ENCODE measurements around the gene ADAP1. TPM values are rescaled to one million over a fixed set of nuclear protein-coding genes. Genes with fewer than 3 reads are reported as not detected.

Gene ADAP1
- total RNA-seq, 2 donors from 2014 or later = 4.2 to 7.7 TPM

- no peak overlapping the region for H3K4me3 ChIP-seq
- no peak for DNase-seq (ENCODE audit: low spot score)
- no peaks in the 10 kb centered on the region for H3K27me3 ChIP-seq
- H3K27ac ChIP-seq = no peak overlapping the region
- TF ChIP-seq, protein P1, sequence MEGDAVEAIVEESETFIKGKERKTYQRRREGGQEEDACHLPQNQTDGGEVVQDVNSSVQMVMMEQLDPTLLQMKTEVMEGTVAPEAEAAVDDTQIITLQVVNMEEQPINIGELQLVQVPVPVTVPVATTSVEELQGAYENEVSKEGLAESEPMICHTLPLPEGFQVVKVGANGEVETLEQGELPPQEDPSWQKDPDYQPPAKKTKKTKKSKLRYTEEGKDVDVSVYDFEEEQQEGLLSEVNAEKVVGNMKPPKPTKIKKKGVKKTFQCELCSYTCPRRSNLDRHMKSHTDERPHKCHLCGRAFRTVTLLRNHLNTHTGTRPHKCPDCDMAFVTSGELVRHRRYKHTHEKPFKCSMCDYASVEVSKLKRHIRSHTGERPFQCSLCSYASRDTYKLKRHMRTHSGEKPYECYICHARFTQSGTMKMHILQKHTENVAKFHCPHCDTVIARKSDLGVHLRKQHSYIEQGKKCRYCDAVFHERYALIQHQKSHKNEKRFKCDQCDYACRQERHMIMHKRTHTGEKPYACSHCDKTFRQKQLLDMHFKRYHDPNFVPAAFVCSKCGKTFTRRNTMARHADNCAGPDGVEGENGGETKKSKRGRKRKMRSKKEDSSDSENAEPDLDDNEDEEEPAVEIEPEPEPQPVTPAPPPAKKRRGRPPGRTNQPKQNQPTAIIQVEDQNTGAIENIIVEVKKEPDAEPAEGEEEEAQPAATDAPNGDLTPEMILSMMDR (IDR thresholded peaks at IDR 0.05) = no peak
- H3K36me3 ChIP-seq = no peaks in the 10 kb centered on the region
- no peaks in the 10 kb centered on the region for H3K4me1 ChIP-seq
- H3K9me3 ChIP-seq = no peaks in the 10 kb centered on the region
Observed at GRCh38 chr7:939843-940242, 14.6 kb downstream of the ADAP1 start.

GRCh38 chr7:938546-939185 is 15.8 kb downstream of the ADAP1 start:
- H3K36me3 ChIP-seq = no peaks in the 10 kb centered on the region
- H3K4me3 ChIP-seq = no peak overlapping the region
- TF ChIP-seq, protein P1 (IDR thresholded peaks at IDR 0.05) = no peak
- H3K27ac ChIP-seq = no peak overlapping the region
- H3K9me3 ChIP-seq = no peaks in the 10 kb centered on the region
- no peaks in the 10 kb centered on the region for H3K27me3 ChIP-seq
- no peak for DNase-seq (ENCODE audit: low spot score)
- no peaks in the 10 kb centered on the region for H3K4me1 ChIP-seq

DNA sequence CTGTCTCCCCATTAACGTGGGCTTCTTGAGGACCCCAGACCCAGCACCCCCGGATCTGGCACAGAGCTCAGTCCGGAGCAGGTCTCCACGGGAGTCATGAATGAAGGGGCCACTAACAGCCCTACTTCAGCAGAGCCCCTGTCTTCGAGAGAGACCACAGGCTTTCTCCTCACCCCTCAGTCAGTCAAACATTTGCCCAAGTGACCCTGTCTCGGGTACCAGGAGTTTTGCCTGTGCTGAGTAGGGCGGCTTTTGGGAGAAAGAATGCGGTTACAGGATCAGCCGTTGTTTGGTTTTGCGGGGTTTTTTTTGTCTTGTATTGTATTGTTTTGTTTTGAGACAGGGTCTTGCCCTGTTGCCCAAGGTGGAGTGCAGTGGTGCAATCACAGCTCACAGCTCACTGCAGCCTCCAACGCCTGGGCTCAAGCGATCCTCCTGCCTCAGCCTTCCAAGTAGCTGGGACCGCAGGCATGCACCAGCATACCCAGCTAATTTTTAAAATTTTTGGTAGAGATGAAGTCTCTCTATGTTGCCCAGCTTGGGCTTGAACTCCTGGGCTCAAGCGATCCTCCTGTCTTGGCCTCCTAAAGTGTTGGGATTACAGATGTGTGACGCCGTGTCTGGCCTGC is 16.5 kb downstream of the ADAP1 start:
- H3K27ac ChIP-seq = no peak overlapping the region
- H3K36me3 ChIP-seq = no peaks in the 10 kb centered on the region
- no peaks in the 10 kb centered on the region for H3K4me1 ChIP-seq
- no peaks in the 10 kb centered on the region for H3K9me3 ChIP-seq
- no peak for DNase-seq (ENCODE audit: low spot score)
- no peaks in the 10 kb centered on the region for H3K27me3 ChIP-seq
- TF ChIP-seq, protein P1 (IDR thresholded peaks at IDR 0.05) = no peak
- no peak overlapping the region for H3K4me3 ChIP-seq

DNA sequence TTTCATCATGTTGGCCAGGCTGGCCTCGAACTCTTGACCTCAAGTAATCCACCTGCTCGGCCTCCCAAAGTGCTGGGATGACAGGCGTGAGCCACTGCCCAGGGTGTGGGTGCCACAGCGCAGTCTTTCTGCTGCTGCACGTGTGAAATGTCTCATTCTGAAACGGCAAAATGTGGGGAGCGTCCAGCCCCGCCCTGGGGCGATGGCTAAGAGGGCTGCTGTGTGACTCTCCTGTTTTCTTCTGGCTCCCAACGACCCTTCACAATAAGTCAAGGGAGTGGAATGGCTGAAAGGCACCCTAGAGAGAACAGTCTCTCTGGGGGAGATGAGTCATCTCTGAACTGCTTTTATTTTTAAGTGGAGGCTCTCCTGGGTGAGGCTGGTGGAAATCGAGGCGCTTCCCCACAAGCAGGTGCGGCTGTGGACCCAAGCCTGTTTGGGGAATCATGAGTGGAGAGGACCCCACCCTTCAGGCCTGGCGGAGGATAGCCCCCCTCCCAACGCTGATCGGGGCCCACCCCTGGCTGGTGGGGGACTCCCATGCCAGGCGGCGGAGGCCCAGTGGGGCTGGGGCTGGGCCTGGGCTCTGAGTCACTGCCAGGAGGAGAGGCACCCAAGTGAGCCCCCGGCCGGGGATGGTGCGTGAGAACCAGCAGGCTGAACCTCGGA is 18.0 kb downstream of the ADAP1 start:
- no peak for DNase-seq (ENCODE audit: low spot score)
- Histone ChIP-seq H3K4me1 (no peaks in the 10 kb centered on the region), H3K4me3 (no peak overlapping the region), H3K36me3 (no peaks in the 10 kb centered on the region), H3K9me3 (no peaks in the 10 kb centered on the region), H3K27ac (no peak overlapping the region), H3K27me3 (no peaks in the 10 kb centered on the region)
- TF ChIP-seq, protein P1 (IDR thresholded peaks at IDR 0.05) = no peak

DNA sequence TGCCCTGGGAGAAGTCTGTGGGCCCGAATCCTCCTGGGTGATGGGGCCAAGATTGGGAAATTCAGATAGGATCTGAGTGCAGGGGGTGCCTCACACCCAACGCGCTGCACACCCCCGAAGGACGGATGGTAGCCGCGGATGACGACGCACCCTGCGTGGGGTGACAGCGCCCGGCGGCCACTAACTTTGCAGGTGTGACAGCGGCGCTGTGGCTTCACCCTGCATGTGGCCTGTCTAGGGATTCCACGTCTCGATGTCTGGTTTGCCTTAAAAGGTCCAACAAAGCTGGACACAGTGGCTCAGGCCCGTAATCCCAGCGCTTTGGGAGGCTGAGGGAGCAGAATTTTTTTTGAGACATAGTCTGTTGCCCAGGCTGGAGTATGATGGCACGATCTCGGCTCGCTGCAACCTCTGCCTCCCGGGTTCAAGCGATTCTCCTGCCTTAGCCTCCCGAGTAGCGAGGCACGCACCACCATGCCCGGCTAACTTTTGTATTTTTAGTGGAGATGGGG is 18.6 kb downstream of the ADAP1 start:
- H3K4me3 ChIP-seq = no peak overlapping the region
- H3K27me3 ChIP-seq = no peaks in the 10 kb centered on the region
- DNase-seq (ENCODE audit: low spot score) = no peak
- TF ChIP-seq, protein P1 (IDR thresholded peaks at IDR 0.05) = no peak
- no peaks in the 10 kb centered on the region for H3K9me3 ChIP-seq
- H3K4me1 ChIP-seq = no peaks in the 10 kb centered on the region
- H3K27ac ChIP-seq = no peak overlapping the region
- H3K36me3 ChIP-seq = no peaks in the 10 kb centered on the region

Data from right atrium auricular region (tissue), 2 donors.